ENCODE measurements around the gene NDUFA13.

Gene NDUFA13

GRCh38 chr19:19502281-19502680, 13.7 kb upstream of the NDUFA13 start:
- no peak for DNase-seq (ENCODE audit: low spot score)
- TF ChIP-seq, protein P1, sequence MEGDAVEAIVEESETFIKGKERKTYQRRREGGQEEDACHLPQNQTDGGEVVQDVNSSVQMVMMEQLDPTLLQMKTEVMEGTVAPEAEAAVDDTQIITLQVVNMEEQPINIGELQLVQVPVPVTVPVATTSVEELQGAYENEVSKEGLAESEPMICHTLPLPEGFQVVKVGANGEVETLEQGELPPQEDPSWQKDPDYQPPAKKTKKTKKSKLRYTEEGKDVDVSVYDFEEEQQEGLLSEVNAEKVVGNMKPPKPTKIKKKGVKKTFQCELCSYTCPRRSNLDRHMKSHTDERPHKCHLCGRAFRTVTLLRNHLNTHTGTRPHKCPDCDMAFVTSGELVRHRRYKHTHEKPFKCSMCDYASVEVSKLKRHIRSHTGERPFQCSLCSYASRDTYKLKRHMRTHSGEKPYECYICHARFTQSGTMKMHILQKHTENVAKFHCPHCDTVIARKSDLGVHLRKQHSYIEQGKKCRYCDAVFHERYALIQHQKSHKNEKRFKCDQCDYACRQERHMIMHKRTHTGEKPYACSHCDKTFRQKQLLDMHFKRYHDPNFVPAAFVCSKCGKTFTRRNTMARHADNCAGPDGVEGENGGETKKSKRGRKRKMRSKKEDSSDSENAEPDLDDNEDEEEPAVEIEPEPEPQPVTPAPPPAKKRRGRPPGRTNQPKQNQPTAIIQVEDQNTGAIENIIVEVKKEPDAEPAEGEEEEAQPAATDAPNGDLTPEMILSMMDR (IDR thresholded peaks at IDR 0.05; ENCODE audit: extremely low read depth, insufficient read depth, missing control alignments) = no peak
- in situ Hi-C loops (cut with MboI; ENCODE audit: low pct_unique_long_range_greater_than_20kb, low sequenced_read_pairs, unreplicated experiment) = no loop called here

DNA sequence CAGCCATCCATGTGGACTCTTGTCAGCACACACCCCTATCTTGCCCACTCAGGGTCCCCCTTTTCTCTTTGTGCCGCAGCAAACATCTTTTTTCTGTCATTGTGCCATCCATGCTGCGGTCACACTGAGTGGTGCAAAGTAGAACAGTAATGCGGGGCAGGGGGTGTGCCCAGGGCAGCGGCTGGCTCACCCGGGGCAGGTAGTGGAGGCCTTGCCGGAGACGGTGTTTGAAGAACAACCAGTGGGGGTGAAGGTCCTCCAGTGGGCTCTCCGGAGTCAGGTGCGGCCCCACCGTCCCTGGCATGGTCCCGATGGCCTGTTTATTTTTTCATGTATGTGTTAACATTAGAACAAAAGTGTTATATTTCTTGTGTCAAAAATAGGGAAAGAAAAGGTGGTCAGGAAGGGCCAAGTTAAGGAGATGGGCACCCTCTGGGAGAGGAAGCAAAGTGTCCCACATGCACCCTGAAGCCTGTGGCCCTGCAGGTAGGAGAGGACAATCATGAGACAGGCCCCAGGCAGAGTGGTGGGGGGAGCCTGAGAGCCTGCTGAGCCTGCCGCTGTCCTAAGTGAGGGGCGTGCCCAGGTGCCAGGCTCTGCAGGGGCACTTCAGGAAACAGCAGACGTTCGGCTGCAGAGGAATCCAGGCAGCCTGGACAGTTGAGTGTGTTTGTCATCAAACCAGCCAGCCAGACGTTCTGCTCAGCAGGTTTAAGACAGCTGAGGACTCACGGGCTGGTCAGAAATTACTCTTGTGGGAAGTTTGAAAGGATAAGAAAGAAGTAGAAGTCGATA, 13.0 kb upstream of the NDUFA13 start:
- in situ Hi-C loops (cut with MboI; ENCODE audit: low pct_unique_long_range_greater_than_20kb, low sequenced_read_pairs, unreplicated experiment) = no loop called here
- DNase-seq (ENCODE audit: low spot score) = no peak
- TF ChIP-seq, protein P1 (IDR thresholded peaks at IDR 0.05; ENCODE audit: extremely low read depth, insufficient read depth, missing control alignments) = no peak

DNA sequence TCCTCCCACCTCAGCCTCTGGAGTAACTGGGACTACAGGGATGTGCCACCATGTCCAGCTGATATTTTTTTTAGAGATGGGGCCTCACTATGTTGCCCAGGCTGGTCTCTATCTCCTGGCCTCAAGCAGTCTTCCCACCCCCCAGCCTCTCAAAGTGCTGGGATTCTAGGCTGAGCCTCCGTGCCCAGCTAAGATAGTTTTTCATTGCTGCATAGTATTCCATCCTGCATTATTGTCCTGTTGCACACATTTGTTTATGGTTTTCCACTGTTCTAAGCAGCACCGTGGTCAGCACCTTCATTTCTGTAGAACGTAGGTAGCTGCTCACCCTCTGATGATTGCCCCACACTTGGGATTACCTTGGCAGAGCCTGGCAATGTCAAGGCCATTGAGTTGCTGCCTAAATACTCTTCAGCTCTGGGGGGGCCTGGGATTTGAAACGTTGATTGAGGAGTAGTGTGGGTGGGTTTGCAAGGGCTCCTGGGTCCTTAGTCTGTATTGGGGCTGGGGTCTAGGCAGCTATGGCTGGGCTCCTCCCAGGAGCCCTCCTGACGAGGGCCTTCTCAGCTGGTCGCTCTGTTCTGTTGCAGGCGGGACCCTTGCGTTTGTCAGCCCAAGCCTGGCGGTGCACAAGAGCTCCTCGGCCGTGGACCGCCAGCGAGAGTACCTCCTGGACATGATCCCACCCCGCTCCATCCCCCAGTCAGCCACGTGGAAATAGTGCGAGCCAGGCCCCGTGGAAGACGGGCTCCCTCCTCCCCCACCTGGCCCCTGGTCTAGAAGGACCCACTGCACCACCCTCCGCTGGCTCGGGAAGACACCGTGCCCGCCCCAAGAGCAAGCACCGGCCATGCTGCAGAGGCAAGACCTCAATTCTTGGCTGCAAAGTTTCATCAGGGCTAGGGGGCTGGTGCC, 11.0 kb upstream of the NDUFA13 start:
- in situ Hi-C loops (cut with MboI; ENCODE audit: low pct_unique_long_range_greater_than_20kb, low sequenced_read_pairs, unreplicated experiment) = no loop called here
- TF ChIP-seq, protein P1 (IDR thresholded peaks at IDR 0.05; ENCODE audit: extremely low read depth, insufficient read depth, missing control alignments) = no peak
- no peak for DNase-seq (ENCODE audit: low spot score)

- no peak for DNase-seq (ENCODE audit: low spot score)
- in situ Hi-C loops (cut with MboI; ENCODE audit: low pct_unique_long_range_greater_than_20kb, low sequenced_read_pairs, unreplicated experiment) = no loop called here
- TF ChIP-seq, protein P1 (IDR thresholded peaks at IDR 0.05; ENCODE audit: extremely low read depth, insufficient read depth, missing control alignments) = no peak
These were observed 10.2 kb upstream of the NDUFA13 start for GRCh38 chr19:19505669-19506326.

DNA sequence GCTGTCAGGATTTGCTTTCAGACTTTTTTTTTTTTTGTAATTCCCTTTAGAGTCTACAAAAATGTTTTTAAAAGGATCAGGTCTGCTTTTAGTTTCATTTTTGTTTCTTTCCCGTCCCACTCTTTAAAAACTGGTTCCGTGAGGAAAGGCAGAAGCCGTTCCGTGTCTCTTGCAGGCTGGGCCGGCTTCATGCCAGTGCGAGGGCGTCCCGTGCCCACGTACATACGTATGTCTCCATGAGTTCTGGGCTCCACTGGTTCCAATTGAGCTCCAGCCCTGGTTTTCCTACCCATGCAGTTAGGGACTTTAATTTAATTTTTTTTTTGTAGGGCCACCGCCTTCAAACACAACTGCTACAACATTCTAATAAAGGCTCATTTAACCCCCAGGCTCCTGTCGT, 9.4 kb upstream of the NDUFA13 start:
- TF ChIP-seq, protein P1 (IDR thresholded peaks at IDR 0.05; ENCODE audit: extremely low read depth, insufficient read depth, missing control alignments) = no peak
- in situ Hi-C loops (cut with MboI; ENCODE audit: low pct_unique_long_range_greater_than_20kb, low sequenced_read_pairs, unreplicated experiment) = no loop called here
- no peak for DNase-seq (ENCODE audit: low spot score)

DNA sequence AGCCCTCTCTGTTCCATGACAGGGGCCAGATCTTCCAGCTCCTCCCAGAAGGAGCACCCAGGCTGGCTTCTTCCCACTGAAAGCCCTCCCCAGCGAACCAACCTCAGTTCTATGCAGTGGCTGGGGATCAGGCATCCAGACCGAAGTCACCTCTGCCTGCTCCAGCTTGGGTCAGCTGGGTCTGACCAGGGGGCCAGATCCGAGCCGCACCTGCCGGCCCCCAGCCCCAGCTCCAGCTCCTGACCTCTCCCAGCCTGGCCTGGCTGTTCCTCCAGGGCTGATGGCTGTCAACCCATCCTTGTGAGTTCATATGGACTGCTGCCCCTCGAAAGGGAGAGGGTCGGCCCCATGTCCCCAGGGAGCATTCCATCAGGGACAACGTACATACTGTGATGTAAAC, 8.7 kb upstream of the NDUFA13 start:
- in situ Hi-C loops (cut with MboI; ENCODE audit: low pct_unique_long_range_greater_than_20kb, low sequenced_read_pairs, unreplicated experiment) = no loop called here
- DNase-seq (ENCODE audit: low spot score) = no peak
- TF ChIP-seq, protein P1 (IDR thresholded peaks at IDR 0.05; ENCODE audit: extremely low read depth, insufficient read depth, missing control alignments) = no peak
